Caco-2 (cell line): ENCODE data around the gene FAAP100. TPM values are rescaled to one million over a fixed set of nuclear protein-coding genes. Genes with fewer than 3 reads are reported as not detected.

Source experiments
- BruUV-seq: library from RNA; stranded (reverse); fragments of 400-500 nt; replicated peaks from 2 replicates; lab custom pipeline; 2021; lab: Mats Ljungman, UMichigan
- CTCF ChIA-PET: fragments of 300-600 bp; sonication (Branson Sonifier 250); formaldehyde crosslinking; loops from one replicate; lab custom pipeline; 2022; ENCODE audit warnings: antibody characterized with exemption; lab: Charles Lee
- POLR2A ChIA-PET: fragments of 300-600 bp; sonication (Branson Sonifier 250); formaldehyde crosslinking; loops from one replicate; lab custom pipeline; 2022; ENCODE audit warnings: antibody characterized with exemption; lab: Charles Lee
- DNase-seq, 2 experiments: peaks; one replicate each; pipeline versions ENCODE4 v3.0.0 to v3.0.0-alpha.2; 2020 to 2022
- H3K27me3 ChIP-seq: replicated peaks from 2 replicates; pipeline ENCODE4 v1.6.0; 2011; ENCODE audit warnings: low read length; ENCODE audit not compliant: control insufficient read depth, insufficient read depth
- H3K36me3 ChIP-seq: 2 replicates; pipeline ENCODE4 v1.5.1; 2011; ENCODE audit warnings: low read length; ENCODE audit not compliant: control insufficient read depth, insufficient read depth
- H3K4me1 ChIP-seq: fragments of 250-450 bp; sonication (Bioruptor Pico); 2 replicates; pipeline ENCODE4 v1.5.1; 2020; ENCODE audit warnings: mild to moderate bottlenecking
- H3K4me3 ChIP-seq: 2 replicates; pipeline ENCODE4 v1.5.1; 2011; ENCODE audit warnings: low read depth, mild to moderate bottlenecking, control low read depth, low read length
- H3K9me3 ChIP-seq: fragments of 250-450 bp; sonication (Bioruptor Pico); 2 replicates; pipeline ENCODE4 v1.5.1; 2020; ENCODE audit warnings: mild to moderate bottlenecking, moderate library complexity
- H3K27ac Mint-ChIP-seq: one replicate; pipeline ENCODE4 v1.8.0; 2022; ENCODE audit warnings: mixed read lengths; ENCODE audit not compliant: unreplicated experiment
- H3K27me3 Mint-ChIP-seq: one replicate; pipeline ENCODE4 v1.8.0; 2022; ENCODE audit warnings: mixed read lengths; ENCODE audit not compliant: insufficient read depth, unreplicated experiment
- H3K36me3 Mint-ChIP-seq: one replicate; pipeline ENCODE4 v1.8.0; 2022; ENCODE audit warnings: mild to moderate bottlenecking, mixed read lengths; ENCODE audit not compliant: insufficient read depth, unreplicated experiment
- H3K4me1 Mint-ChIP-seq: one replicate; pipeline ENCODE4 v1.8.0; 2022; ENCODE audit warnings: low read depth, mixed read lengths; ENCODE audit not compliant: unreplicated experiment
- H3K4me3 Mint-ChIP-seq: one replicate; pipeline ENCODE4 v1.8.0; 2022; ENCODE audit warnings: mild to moderate bottlenecking, moderate library complexity, mixed read lengths; ENCODE audit not compliant: unreplicated experiment
- H3K9me3 Mint-ChIP-seq: one replicate; pipeline ENCODE4 v1.8.0; 2022; ENCODE audit warnings: mixed read lengths; ENCODE audit not compliant: unreplicated experiment
- CTCF ChIP-seq, 2 experiments: fragments of 200-600 bp in 1 of 2; IDR thresholded peaks; 1 replicate in 1 of 2; 2 replicates in 1 of 2; pipeline versions ENCODE4 v1.5.1 to v1.8.0; 2011 to 2022; ENCODE audit warnings: antibody characterized with exemption in 1 of 2, control low read depth in 1 of 2, inconsistent platforms in 1 of 2, low read depth in 1 of 2, low read length in 1 of 2, mild to moderate bottlenecking in 1 of 2, moderate library complexity in 1 of 2; ENCODE audit not compliant: insufficient read depth in 1 of 2, severe bottlenecking in 1 of 2, unreplicated experiment in 1 of 2
- intact Hi-C: fragments of 100-400 bp; cut with micrococcal nuclease; formaldehyde crosslinking; loops from one replicate; pipeline ENCODE4 v1.10.0; 2022; ENCODE audit not compliant: unreplicated experiment
- total RNA-seq: library from RNA; stranded (reverse); gene quantifications from 2 replicates; pipeline ENCODE4 v1.2.3, GENCODE V29; 2022

FAAP100 gene
- total RNA-seq, 1 experiment from 2014 or later: 38.5 TPM

GRCh38 chr17:81523402-81524038, 28.6 kb downstream of the FAAP100 start:
- Mint-ChIP-seq H3K27ac (no peak overlapping the region), H3K27me3 (no peaks in the 10 kb centered on the region), H3K4me1 (peaks cover 7% of the 10 kb centered on the region), H3K36me3 (peaks cover 38% of the 10 kb centered on the region), H3K9me3 (no peaks in the 10 kb centered on the region), H3K4me3 (no peak overlapping the region)
- Histone ChIP-seq H3K4me3 (no peak overlapping the region), H3K4me1 (peaks cover 19% of the 10 kb centered on the region), H3K36me3 (no peaks in the 10 kb centered on the region), H3K9me3 (no peaks in the 10 kb centered on the region), H3K27me3 (no peaks in the 10 kb centered on the region)
- DNase-seq: no peak
- POLR2A ChIA-PET: no interaction called here
- intact Hi-C loops: no loop called here
- CTCF ChIA-PET: interaction anchor here (0.5 to 1.0 kb wide), 3 partner anchors 32 to 323 kb away, joined by 4 to 5 read pairs (median 4); no protein-coding TSS in a partner anchor
- BruUV-seq: no TSS peak
- no peak for TF ChIP-seq CTCF (IDR thresholded peaks at IDR 0.05; ENCODE audit: insufficient read depth in 1 of 2, low read depth in 1 of 2, low read length in 1 of 2, severe bottlenecking in 1 of 2, unreplicated experiment in 1 of 2)

GRCh38 chr17:81522491-81523401, 29.4 kb downstream of the FAAP100 start:
- BruUV-seq: no TSS peak

More at GRCh38 chr17:81522491-81523401, 29.4 kb downstream of the FAAP100 start:
- ChIA-PET POLR2A (interaction anchor here (0.7 kb wide), 1 partner anchor 154 kb away, joined by 4 read pairs; no protein-coding TSS in a partner anchor), CTCF (interaction anchor here (0.5 to 1.0 kb wide), 5 partner anchors 14 to 322 kb away, joined by 3 to 5 read pairs (median 4); no protein-coding TSS in a partner anchor)
- H3K36me3 Mint-ChIP-seq: peaks cover 44% of the 10 kb centered on the region
- peaks cover 14% of the 10 kb centered on the region for H3K4me1 Mint-ChIP-seq
- H3K27me3 Mint-ChIP-seq: no peaks in the 10 kb centered on the region
- Histone ChIP-seq H3K4me1 (peaks cover 27% of the 10 kb centered on the region), H3K4me3 (no peak overlapping the region), H3K27me3 (no peaks in the 10 kb centered on the region), H3K9me3 (no peaks in the 10 kb centered on the region), H3K36me3 (no peaks in the 10 kb centered on the region)
- no peak overlapping the region for H3K4me3 Mint-ChIP-seq
- peak in 1 of 2 experiments; percentile 57 for DNase-seq
- peak in 1 of 2 experiments; percentile 53 for TF ChIP-seq CTCF (IDR thresholded peaks at IDR 0.05; ENCODE audit: insufficient read depth in 1 of 2, low read depth in 1 of 2, low read length in 1 of 2, severe bottlenecking in 1 of 2, unreplicated experiment in 1 of 2)
- no peaks in the 10 kb centered on the region for H3K9me3 Mint-ChIP-seq
- no peak overlapping the region for H3K27ac Mint-ChIP-seq
- intact Hi-C loops: no loop called here
